GM12892 (cell line): Measurements from ENCODE around the gene INTS2.

Source experiments
- DNase-seq: peaks from one replicate; pipeline ENCODE4 v3.0.0; 2011; ENCODE audit not compliant: insufficient read length
- FAIRE-seq: peaks from 2 replicates; lab custom pipeline; 2011; peaks lifted over from hg19 to GRCh38; lab: Jason Lieb, UNC
- POLR2A ChIP-seq: IDR thresholded peaks from 2 replicates; pipeline ENCODE4 v1.6.1; 2011; ENCODE audit warnings: low read depth, low read length, control low read depth
- POLR2AphosphoS5 ChIP-seq: IDR thresholded peaks from 2 replicates; pipeline ENCODE4 v1.6.1; 2011; ENCODE audit warnings: low read depth, low read length, control low read depth
- TAF1 ChIP-seq: IDR thresholded peaks from 2 replicates; pipeline ENCODE4 v1.6.1; 2011; ENCODE audit warnings: low read depth, mild to moderate bottlenecking, control low read depth, low read length, borderline replicate concordance

The INTS2 gene

DNA sequence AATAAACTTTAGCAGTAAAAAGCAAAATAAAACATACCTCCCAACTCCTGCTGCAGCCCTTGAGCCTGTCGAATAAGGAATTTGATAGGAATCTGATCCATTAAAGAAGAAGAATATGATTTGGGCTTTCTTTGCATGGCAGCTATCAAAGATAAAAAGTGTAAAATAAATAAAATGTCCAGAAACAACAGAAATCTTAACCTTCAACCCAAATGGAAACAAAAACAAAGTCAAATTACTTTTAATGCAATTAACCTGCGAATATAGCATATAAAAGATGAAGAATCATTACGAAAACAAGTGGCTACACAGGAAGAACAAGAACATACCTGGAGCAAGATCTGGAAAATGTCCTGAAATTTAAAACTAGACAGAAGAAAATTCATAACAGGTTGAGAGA lies 42.9 kb downstream of the INTS2 start:
- FAIRE-seq (no peak), DNase-seq (no peak)
- TF ChIP-seq POLR2A: no peak
- no peak for TF ChIP-seq POLR2AphosphoS5
- TF ChIP-seq TAF1: no peak

GRCh38 chr17:61880589-61881102 lies 47.1 kb downstream of the INTS2 start:
- FAIRE-seq: no peak
- DNase-seq: no peak
- TF ChIP-seq POLR2A (no peak), TAF1 (no peak), POLR2AphosphoS5 (no peak)

- FAIRE-seq (no peak), DNase-seq (no peak)
- TF ChIP-seq POLR2AphosphoS5: no peak
Measured at GRCh38 chr17:61878984-61879612, 48.7 kb downstream of the INTS2 start.

- no peak for DNase-seq
- FAIRE-seq: no peak
- no peak for TF ChIP-seq POLR2AphosphoS5
- no peak for TF ChIP-seq POLR2A
- TF ChIP-seq TAF1: no peak
Measured at GRCh38 chr17:61878520-61878919, 49.3 kb downstream of the INTS2 start.

GRCh38 chr17:61877837-61878236 lies 49.9 kb downstream of the INTS2 start:
- no peak for TF ChIP-seq POLR2A
- no peak for TF ChIP-seq TAF1
- TF ChIP-seq POLR2AphosphoS5: no peak

GRCh38 chr17:61875804-61876203 lies 52.0 kb downstream of the INTS2 start:
- FAIRE-seq (no peak), DNase-seq (no peak)
- TF ChIP-seq POLR2A (no peak), POLR2AphosphoS5 (no peak), TAF1 (no peak)

More at GRCh38 chr17:61877837-61878236, 49.9 kb downstream of the INTS2 start:
- DNase-seq (no peak), FAIRE-seq (no peak)

DNA sequence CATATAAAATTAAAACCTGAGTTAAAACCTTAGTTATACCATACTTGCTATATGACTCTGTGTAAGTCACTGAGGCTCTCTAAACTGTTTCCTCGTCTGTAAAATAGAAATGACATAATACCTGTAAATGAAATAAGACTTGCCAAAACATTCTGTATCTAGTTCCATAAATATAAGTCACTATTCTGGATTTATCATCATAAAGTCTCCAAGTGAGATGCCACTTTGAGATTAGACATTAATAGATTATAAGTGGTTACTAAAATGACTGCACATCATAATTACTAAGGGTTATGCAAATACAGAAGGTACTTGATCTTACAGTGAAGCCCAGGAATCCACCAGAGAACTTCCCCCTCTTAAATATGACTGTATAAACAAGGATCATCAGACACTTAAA lies 52.5 kb downstream of the INTS2 start:
- DNase-seq (no peak), FAIRE-seq (no peak)
- TF ChIP-seq TAF1: no peak
- no peak for TF ChIP-seq POLR2A
- TF ChIP-seq POLR2AphosphoS5: no peak

- FAIRE-seq (no peak), DNase-seq (no peak)
- TF ChIP-seq TAF1 (no peak), POLR2AphosphoS5 (no peak), POLR2A (no peak)
Measured at GRCh38 chr17:61874075-61874474, 53.7 kb downstream of the INTS2 start.

DNA sequence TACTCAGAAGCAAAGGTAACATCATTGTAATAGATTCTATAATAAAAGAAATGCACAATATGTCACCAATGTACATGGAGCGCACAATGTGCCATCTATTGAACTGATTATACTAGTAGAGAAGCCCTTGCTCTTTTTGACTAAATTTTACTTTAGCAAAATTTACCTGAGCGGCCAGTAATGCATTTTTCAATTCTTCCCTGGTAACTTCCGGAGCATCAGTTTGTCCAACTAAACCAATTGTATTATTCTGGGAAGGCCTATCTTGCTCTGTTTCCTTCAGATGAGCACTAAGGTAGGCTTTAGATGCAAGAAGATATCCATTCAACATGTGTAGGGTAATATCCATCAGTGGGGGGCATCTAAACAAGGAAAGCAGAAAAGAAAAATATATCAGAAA lies 55.7 kb downstream of the INTS2 start:
- no peak for FAIRE-seq
- DNase-seq: no peak
- no peak for TF ChIP-seq POLR2A
- no peak for TF ChIP-seq TAF1
- TF ChIP-seq POLR2AphosphoS5: no peak

DNA sequence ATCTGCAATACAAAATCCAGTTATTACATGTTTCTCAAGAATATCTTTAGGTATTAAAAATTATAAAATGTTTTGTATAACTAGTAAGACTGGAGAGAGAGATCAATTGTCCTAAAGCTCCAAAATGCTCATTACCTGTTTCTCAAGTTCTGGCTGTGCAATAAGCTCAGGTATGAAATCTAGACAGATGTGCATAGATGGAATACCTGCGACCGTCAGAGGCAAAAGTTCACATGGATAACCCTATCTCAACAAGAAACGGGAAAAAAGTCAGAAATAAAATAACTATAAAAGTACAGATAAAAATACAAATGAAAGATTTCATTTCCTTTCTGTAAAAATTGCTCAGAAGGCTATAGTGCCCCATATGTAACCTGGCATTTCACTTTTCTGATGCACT lies 58.6 kb downstream of the INTS2 start:
- TF ChIP-seq POLR2A (no peak), TAF1 (no peak), POLR2AphosphoS5 (no peak)
- FAIRE-seq (no peak), DNase-seq (no peak)

- FAIRE-seq (no peak), DNase-seq (no peak)
- TF ChIP-seq TAF1: no peak
- TF ChIP-seq POLR2A: no peak
Measured at GRCh38 chr17:61868074-61868473, 59.7 kb downstream of the INTS2 start.

GRCh38 chr17:61867033-61867432 lies 60.7 kb downstream of the INTS2 start:
- DNase-seq (no peak), FAIRE-seq (no peak)
- TF ChIP-seq TAF1 (no peak), POLR2A (no peak), POLR2AphosphoS5 (no peak)

- no peak for TF ChIP-seq POLR2A
- TF ChIP-seq POLR2AphosphoS5: no peak
- no peak for TF ChIP-seq TAF1
- DNase-seq: no peak
- no peak for FAIRE-seq
Measured at GRCh38 chr17:61863801-61864126, 64.0 kb downstream of the INTS2 start.
